Neuronal stem cell (in vitro differentiated cells): ENCODE data around the gene CTSW.
"Not testable (repeated sequence)": the region's sequence is repeated elsewhere in the genome, so short reads cannot be mapped to it uniquely, and the experiment has no call there.

Experiments
- DNase-seq: peaks from one replicate; pipeline ENCODE4 v3.0.0-alpha.2; 2013; ENCODE audit warnings: low spot score
- H2AFZ ChIP-seq: one replicate; pipeline ENCODE4 v1.6.1; 2013; ENCODE audit warnings: mild to moderate bottlenecking, low read length, inconsistent platforms
- H2AK5ac ChIP-seq: 2 replicates; pipeline ENCODE4 v1.6.1; 2013; ENCODE audit warnings: low read depth, mild to moderate bottlenecking, inconsistent platforms, low read length, moderate library complexity, mixed read lengths
- H2BK120ac ChIP-seq: 2 replicates; pipeline ENCODE4 v1.6.1; 2013; ENCODE audit warnings: low read depth, mild to moderate bottlenecking, inconsistent platforms, low read length, moderate library complexity, mixed read lengths
- H2BK12ac ChIP-seq: one replicate; pipeline ENCODE4 v1.6.1; 2013; ENCODE audit warnings: low read length, inconsistent platforms
- H2BK15ac ChIP-seq: 2 replicates; pipeline ENCODE4 v1.6.1; 2013; ENCODE audit warnings: mild to moderate bottlenecking, low read length, inconsistent platforms, mixed read lengths
- H2BK5ac ChIP-seq: one replicate; pipeline ENCODE4 v1.6.1; 2013; ENCODE audit warnings: inconsistent platforms, mild to moderate bottlenecking, low read length, moderate library complexity
- H3K14ac ChIP-seq: one replicate; pipeline ENCODE4 v1.6.1; 2013; ENCODE audit warnings: low read length, inconsistent platforms
- H3K18ac ChIP-seq: 2 replicates; pipeline ENCODE4 v1.6.1; 2013; ENCODE audit warnings: low read length, inconsistent platforms
- H3K23ac ChIP-seq: 2 replicates; pipeline ENCODE4 v1.6.1; 2013; ENCODE audit warnings: low read depth, mild to moderate bottlenecking, mixed read lengths, low read length, inconsistent platforms; ENCODE audit not compliant: poor library complexity
- H3K27ac ChIP-seq: replicated peaks from 3 replicates; pipeline ENCODE4 v1.5.1; 2013; ENCODE audit warnings: low read length, inconsistent platforms
- H3K27me3 ChIP-seq, 3 experiments: 2 replicates each; pipeline ENCODE4 v1.6.1; 2013; ENCODE audit warnings: low read length in 3 of 3, mild to moderate bottlenecking in 2 of 3, inconsistent platforms in 1 of 3, low read depth in 1 of 3, mixed read lengths in 1 of 3, moderate library complexity in 1 of 3; ENCODE audit not compliant: control insufficient read depth in 3 of 3, insufficient read depth in 3 of 3
- H3K36me3 ChIP-seq, 2 donors: replicated peaks in 1 of 2; 2 replicates each; pipeline ENCODE4 v1.6.1; 2013; ENCODE audit warnings: low read length in 2 of 2; ENCODE audit not compliant: control insufficient read depth in 2 of 2, insufficient read depth in 2 of 2
- H3K4ac ChIP-seq: 2 replicates; pipeline ENCODE4 v1.6.1; 2013; ENCODE audit warnings: inconsistent platforms, mild to moderate bottlenecking, low read length, moderate library complexity
- H3K4me1 ChIP-seq, 2 donors: 1 replicate in 1 of 2; 2 replicates in 1 of 2; pipeline ENCODE4 v1.6.1; 2013; ENCODE audit warnings: low read length in 2 of 2, low read depth in 1 of 2; ENCODE audit not compliant: control insufficient read depth in 2 of 2, insufficient read depth in 1 of 2
- H3K4me2 ChIP-seq: one replicate; pipeline ENCODE4 v1.6.1; 2013; ENCODE audit warnings: mild to moderate bottlenecking, low read length, inconsistent platforms; ENCODE audit not compliant: insufficient read depth, poor library complexity, severe bottlenecking
- H3K4me3 ChIP-seq, 2 donors: 2 replicates each; pipeline ENCODE4 v1.5.1; 2013; ENCODE audit warnings: low read length in 2 of 2, mild to moderate bottlenecking in 2 of 2, inconsistent platforms in 1 of 2, moderate library complexity in 1 of 2
- H3K79me1 ChIP-seq: one replicate; pipeline ENCODE4 v1.6.1; 2013; ENCODE audit warnings: low read depth, mild to moderate bottlenecking, inconsistent platforms, low read length, moderate library complexity
- H3K9ac ChIP-seq: one replicate; pipeline ENCODE4 v1.6.1; 2013; ENCODE audit warnings: mild to moderate bottlenecking, low read depth, low read length, inconsistent platforms; ENCODE audit not compliant: poor library complexity
- H3K9me3 ChIP-seq, 2 donors: replicated peaks in 1 of 2; 2 replicates each; pipeline versions ENCODE3 to v1.6.1; 2013; ENCODE audit warnings: low read length in 2 of 2, mild to moderate bottlenecking in 2 of 2, inconsistent platforms in 1 of 2, low read depth in 1 of 2, mixed read lengths in 1 of 2, moderate library complexity in 1 of 2; ENCODE audit not compliant: control insufficient read depth in 2 of 2, insufficient read depth in 1 of 2
- H4K8ac ChIP-seq: one replicate; pipeline ENCODE4 v1.6.1; 2013; ENCODE audit warnings: low read depth, mild to moderate bottlenecking, inconsistent platforms, low read length, moderate library complexity
- H4K91ac ChIP-seq: one replicate; pipeline ENCODE4 v1.6.1; 2013; ENCODE audit warnings: low read length, low read depth, mild to moderate bottlenecking, inconsistent platforms; ENCODE audit not compliant: poor library complexity
- WGBS, 2 donors: extraction: QIAGEN DNeasy Blood & Tissue Kit; methylation state at CpG; one replicate each; pipeline ENCODE4 v1.1.7; 2013; ENCODE audit warnings: missing lambda C conversion rate in 2 of 2, mixed read lengths in 1 of 2; ENCODE audit not compliant: insufficient read length in 2 of 2, insufficient replicate concordance in 1 of 2; ENCODE audit errors: extremely low coverage in 2 of 2; 5-methylcytosine and 5-hydroxymethylcytosine counted together

CTSW gene

GRCh38 chr11:65890324-65891218 lies 10.9 kb downstream of the CTSW start, which contains the start of gene CCDC85B:
Gene CCDC85B, plus strand, starts transcription at chr11:65890673. Its CDS starts 111 bp downstream, at chr11:65890784.
- Histone ChIP-seq H3K27ac (peak within 1 kb of the TSS; percentile 48), H3K36me3 (peaks cover 10 to 15% of the 10 kb centered on the region in 2 donors), H3K79me1 (peaks cover 3% of the 10 kb centered on the region), H2BK15ac (peak within 1 kb of the TSS; percentile 42), H2BK120ac (peak within 1 kb of the TSS; percentile 93), H3K9me3 (no peaks in the 10 kb centered on the region), H3K4ac (peak within 1 kb of the TSS; percentile 80), H2AK5ac (peak within 1 kb of the TSS; percentile 97), H3K14ac (peak within 1 kb of the TSS; percentile 99), H2BK5ac (peak within 1 kb of the TSS; percentile 89), H3K9ac (peak within 1 kb of the TSS; percentile 96), H4K91ac (no peak within 1 kb of the TSS), H2BK12ac (peak within 1 kb of the TSS; percentile 52), H2AFZ (peak within 1 kb of the TSS; percentile 90), H3K27me3 (peaks cover 0 to 15% (median 0%) of the 10 kb centered on the region in 3 experiments), H3K4me1 (peaks cover 24 to 27% of the 10 kb centered on the region in 2 donors), H3K23ac (peak within 1 kb of the TSS; percentile 94), H4K8ac (peak within 1 kb of the TSS; percentile 85), H3K18ac (peak within 1 kb of the TSS; percentile 98), H3K4me3 (peak within 1 kb of the TSS; percentile 57 to 86), H3K4me2 (peak within 1 kb of the TSS; percentile 100)
- WGBS, 2 donors = no CpG with 5 or more reads among the region's 94 CpGs
- DNase-seq = peak; percentile 93

- Histone ChIP-seq H2BK12ac (peak overlapping the region; percentile 36), H3K23ac (peak overlapping the region; percentile 94), H3K9me3 (no peaks in the 10 kb centered on the region), H3K27ac (no peak overlapping the region), H3K4ac (peak overlapping the region; percentile 80), H2AFZ (peak overlapping the region; percentile 90), H3K27me3 (peaks cover 0 to 15% (median 0%) of the 10 kb centered on the region in 3 experiments), H2BK5ac (peak overlapping the region; percentile 89), H3K4me2 (peak overlapping the region; percentile 100), H2BK120ac (no peak overlapping the region), H3K18ac (peak overlapping the region; percentile 98), H3K79me1 (peaks cover 3% of the 10 kb centered on the region), H3K9ac (peak overlapping the region; percentile 96), H4K91ac (no peak overlapping the region), H2AK5ac (peak overlapping the region; percentile 97), H3K4me3 (peak overlapping the region; percentile 57 to 86), H3K14ac (peak overlapping the region; percentile 77), H4K8ac (no peak overlapping the region), H3K4me1 (peaks cover 24 to 27% of the 10 kb centered on the region in 2 donors), H2BK15ac (peak overlapping the region; percentile 24), H3K36me3 (peaks cover 4 to 6% of the 10 kb centered on the region in 2 donors)
- DNase-seq = no peak
- WGBS, 2 donors = no CpG with 5 or more reads among the region's 57 CpGs
Measured at GRCh38 chr11:65891219-65892136, 11.8 kb downstream of the CTSW start.

GRCh38 chr11:65892137-65892540 lies 12.5 kb downstream of the CTSW start:
- H4K91ac ChIP-seq, H2AK5ac ChIP-seq, H2BK15ac ChIP-seq, H3K27ac ChIP-seq, H2BK120ac ChIP-seq, H2BK12ac ChIP-seq, H3K14ac ChIP-seq, H3K9ac ChIP-seq, H3K4ac ChIP-seq, H4K8ac ChIP-seq, DNase-seq, H3K36me3 ChIP-seq, H3K79me1 ChIP-seq, H3K18ac ChIP-seq, H3K9me3 ChIP-seq, H2BK5ac ChIP-seq: not testable (repeated sequence)
- Histone ChIP-seq H3K23ac (peak overlapping the region; percentile 10), H3K4me3 (peak overlapping the region; percentile 57 to 86), H3K27me3 (peaks cover 0 to 15% (median 0%) of the 10 kb centered on the region in 3 experiments), H3K4me2 (peak overlapping the region; percentile 100), H2AFZ (peak overlapping the region; percentile 90), H3K4me1 (peaks cover 24% of the 10 kb centered on the region in 2 donors)
- WGBS, 2 donors = no CpG with 5 or more reads among the region's 5 CpGs
